ENCODE data around the gene F8. TPM values are rescaled to one million over a fixed set of nuclear protein-coding genes. Genes with fewer than 3 reads are reported as not detected.

Gene F8
- total and polyA plus RNA-seq, 2 of the 4 experiments (the other 2 are of a cell fraction): 1.4 to 1.5 TPM

GRCh38 chrX:155035688-155036087 lies 13.2 kb upstream of the F8 start:
- no CpG with 5 or more reads among the region's 4 CpGs for WGBS, 2 experiments (ENCODE audit: extremely low coverage in 2 of 2, insufficient read length in 1 of 2)
- Histone ChIP-seq H3K9me1 (ENCODE audit: insufficient read depth, low read length) (no peaks in the 10 kb centered on the region), H2BK20ac (ENCODE audit: low read depth, low read length) (no peak overlapping the region), H3K4me3 (ENCODE audit: insufficient read depth, low read depth, low read length) (no peak overlapping the region), H4K5ac (ENCODE audit: low read depth, low read length) (no peak overlapping the region), H3K27ac (ENCODE audit: insufficient read depth, low read length) (no peak overlapping the region), H4K20me1 (ENCODE audit: insufficient read depth, low read length) (no peaks in the 10 kb centered on the region), H3K18ac (ENCODE audit: low read depth, low read length) (no peak overlapping the region), H3K4me2 (ENCODE audit: low read depth, low read length) (no peak overlapping the region), H3K23ac (ENCODE audit: low read depth, low read length) (no peak overlapping the region), H3K4ac (ENCODE audit: low read depth, low read length) (no peak overlapping the region), H2AFZ (replicated peaks; ENCODE audit: low read length, poor library complexity) (no peak overlapping the region), H3K9ac (ENCODE audit: low read depth, low read length) (no peak overlapping the region), H3K27me3 (ENCODE audit: control insufficient read depth, insufficient read depth, low read length) (no peaks in the 10 kb centered on the region), H4K8ac (ENCODE audit: low read depth in 2 of 2, low read length in 2 of 2) (no peak overlapping the region), H3K4me1 (ENCODE audit: control insufficient read depth, insufficient read depth, low read length) (no peaks in the 10 kb centered on the region), H3K9me3 (ENCODE audit: control insufficient read depth, insufficient read depth, low read length) (no peaks in the 10 kb centered on the region), H3K36me3 (ENCODE audit: control insufficient read depth, insufficient read depth, low read length) (no peaks in the 10 kb centered on the region), H3K14ac (replicated peaks; ENCODE audit: low read depth, low read length) (no peak overlapping the region), H2BK120ac (ENCODE audit: low read depth, low read length) (no peak overlapping the region), H2BK5ac (ENCODE audit: low read depth, low read length, poor library complexity, severe bottlenecking) (no peak overlapping the region), H2AK5ac (ENCODE audit: low read depth, low read length) (no peak overlapping the region), H2AK9ac (replicated peaks; ENCODE audit: low read depth, low read length, poor library complexity) (no peak overlapping the region), H3K79me1 (ENCODE audit: low read depth in 1 of 2, low read length in 2 of 2) (no peaks in the 10 kb centered on the region), H4K91ac (ENCODE audit: insufficient read depth, low read depth, low read length) (no peak overlapping the region), H3K56ac (ENCODE audit: extremely low read depth, insufficient read depth, low read length) (no peak overlapping the region), H2BK15ac (ENCODE audit: low read depth, low read length) (no peak overlapping the region)
- intact Hi-C loops (cut with micrococcal nuclease): no loop called here
- dilution Hi-C loops (cut with HindIII; ENCODE audit: low sequenced_read_pairs, unreplicated experiment): no loop called here
- in situ Hi-C loops (cut with MboI; ENCODE audit: low sequenced_read_pairs): no loop called here
- ATAC-seq (ENCODE audit: low read depth) (no peak), DNase-seq (no peak)
- TF ChIP-seq RFX5 (IDR thresholded peaks at IDR 0.05; ENCODE audit: low read depth, low read length) (no peak), SMC3 (IDR thresholded peaks at IDR 0.05; ENCODE audit: low read depth, low read length) (no peak), CTCF (conservative IDR thresholded peaks at IDR 0.05; ENCODE audit: low read depth, low read length) (no peak)
- TF ChIP-seq, protein P1, sequence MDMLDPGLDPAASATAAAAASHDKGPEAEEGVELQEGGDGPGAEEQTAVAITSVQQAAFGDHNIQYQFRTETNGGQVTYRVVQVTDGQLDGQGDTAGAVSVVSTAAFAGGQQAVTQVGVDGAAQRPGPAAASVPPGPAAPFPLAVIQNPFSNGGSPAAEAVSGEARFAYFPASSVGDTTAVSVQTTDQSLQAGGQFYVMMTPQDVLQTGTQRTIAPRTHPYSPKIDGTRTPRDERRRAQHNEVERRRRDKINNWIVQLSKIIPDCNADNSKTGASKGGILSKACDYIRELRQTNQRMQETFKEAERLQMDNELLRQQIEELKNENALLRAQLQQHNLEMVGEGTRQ (IDR thresholded peaks at IDR 0.05; ENCODE audit: low read depth, low read length): no peak
- ChIA-PET POLR2A (ENCODE audit: unreplicated experiment) (no interaction called here), CTCF (no interaction called here)
- no TSS peak for BruUV-seq (replicated peaks)
